Stimulated activated naive CD4-positive, alpha-beta T cell treated with Interleukin-2 at 50 U/mL for 16 hours (primary cell): ENCODE data around the gene RTN4RL1.

Experiments
- DNase-seq: peaks from one replicate; lab custom pipeline; 2025; lab: John Stamatoyannopoulos, UW

Gene RTN4RL1, protein sequence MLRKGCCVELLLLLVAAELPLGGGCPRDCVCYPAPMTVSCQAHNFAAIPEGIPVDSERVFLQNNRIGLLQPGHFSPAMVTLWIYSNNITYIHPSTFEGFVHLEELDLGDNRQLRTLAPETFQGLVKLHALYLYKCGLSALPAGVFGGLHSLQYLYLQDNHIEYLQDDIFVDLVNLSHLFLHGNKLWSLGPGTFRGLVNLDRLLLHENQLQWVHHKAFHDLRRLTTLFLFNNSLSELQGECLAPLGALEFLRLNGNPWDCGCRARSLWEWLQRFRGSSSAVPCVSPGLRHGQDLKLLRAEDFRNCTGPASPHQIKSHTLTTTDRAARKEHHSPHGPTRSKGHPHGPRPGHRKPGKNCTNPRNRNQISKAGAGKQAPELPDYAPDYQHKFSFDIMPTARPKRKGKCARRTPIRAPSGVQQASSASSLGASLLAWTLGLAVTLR

GRCh38 chr17:2025220-2025621 lies at the start of gene RTN4RL1:
RTN4RL1 (minus strand) TSS chr17:2025334; CDS start chr17:2024865, 469 bp downstream.
- DNase-seq, result peak; percentile 72

GRCh38 chr17:2074919-2075318 lies 49.8 kb upstream of the RTN4RL1 start:
- DNase-seq, result no peak

GRCh38 chr17:2071455-2072281 lies 46.5 kb upstream of the RTN4RL1 start:
- no peak for DNase-seq

DNA sequence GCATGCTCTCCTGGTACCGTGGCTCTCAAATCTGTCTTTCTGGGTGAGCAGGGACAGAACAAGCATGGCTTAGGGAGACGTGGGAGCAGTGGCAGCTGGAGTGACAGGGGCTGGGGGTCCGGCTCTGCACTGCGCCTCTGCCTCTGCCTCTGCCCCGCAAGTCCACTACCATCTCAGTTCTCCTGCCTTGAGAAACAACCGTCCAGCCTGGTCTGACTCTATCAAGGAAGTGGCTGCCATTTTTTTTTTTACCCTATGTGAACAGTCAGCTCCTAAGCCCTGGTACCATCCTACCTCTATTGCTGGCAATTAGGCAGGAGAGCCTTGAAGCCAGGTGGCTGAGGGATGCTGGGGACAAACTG lies 45.9 kb upstream of the RTN4RL1 start:
- no peak for DNase-seq

GRCh38 chr17:2070241-2071023 lies 45.3 kb upstream of the RTN4RL1 start:
- DNase-seq, result peak; percentile 80

DNA sequence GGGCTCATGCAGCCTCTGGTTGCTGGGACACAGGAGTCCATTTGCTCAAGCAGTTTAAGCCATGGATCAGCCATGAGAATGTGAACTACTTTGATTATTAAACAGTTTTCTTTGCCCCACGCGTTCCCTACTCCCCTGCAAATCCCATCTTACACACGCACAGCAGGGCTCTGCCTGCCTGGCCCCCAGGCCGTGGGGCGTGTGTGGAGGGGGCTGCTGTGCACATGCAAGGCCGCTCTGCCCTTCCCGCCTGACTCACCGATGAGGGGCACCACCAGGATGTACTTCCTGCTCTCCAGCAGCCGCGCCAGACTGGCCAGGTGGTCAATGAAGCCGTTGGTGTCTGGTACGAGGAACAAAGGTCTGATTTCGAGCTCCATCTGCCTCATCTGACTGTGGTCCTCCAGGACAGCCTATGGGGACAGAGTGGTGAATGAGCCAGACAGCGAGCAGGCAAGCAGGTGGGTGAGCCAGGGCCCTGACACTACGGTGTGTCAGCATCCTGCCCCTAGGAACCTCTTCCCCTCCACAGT lies 43.5 kb upstream of the RTN4RL1 start:
- no peak for DNase-seq

GRCh38 chr17:2068031-2068518 lies 42.9 kb upstream of the RTN4RL1 start:
- DNase-seq, result no peak

DNA sequence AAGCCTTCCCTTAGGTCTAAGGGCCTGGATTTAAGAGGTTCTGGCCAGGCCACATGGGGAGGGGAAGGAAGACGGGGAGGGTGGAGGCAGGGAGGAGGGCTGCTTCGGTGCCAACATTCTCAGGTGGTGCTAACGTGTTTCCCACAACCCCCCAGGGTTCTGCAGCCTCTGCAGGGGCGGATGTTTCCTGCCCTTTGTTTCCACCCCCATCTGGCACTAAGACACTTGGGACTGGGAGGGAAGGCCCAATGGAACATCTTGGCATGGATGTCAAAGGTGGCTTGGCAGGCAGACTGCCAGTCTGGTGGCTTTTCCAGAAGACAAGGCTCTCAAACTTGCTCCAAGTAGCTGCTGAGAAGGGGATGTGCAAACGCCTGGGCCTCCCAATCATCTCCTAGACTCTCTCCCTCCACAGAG lies 42.5 kb upstream of the RTN4RL1 start:
- DNase-seq, result no peak

GRCh38 chr17:2067048-2067561 lies 42.0 kb upstream of the RTN4RL1 start:
- DNase-seq, result no peak

DNA sequence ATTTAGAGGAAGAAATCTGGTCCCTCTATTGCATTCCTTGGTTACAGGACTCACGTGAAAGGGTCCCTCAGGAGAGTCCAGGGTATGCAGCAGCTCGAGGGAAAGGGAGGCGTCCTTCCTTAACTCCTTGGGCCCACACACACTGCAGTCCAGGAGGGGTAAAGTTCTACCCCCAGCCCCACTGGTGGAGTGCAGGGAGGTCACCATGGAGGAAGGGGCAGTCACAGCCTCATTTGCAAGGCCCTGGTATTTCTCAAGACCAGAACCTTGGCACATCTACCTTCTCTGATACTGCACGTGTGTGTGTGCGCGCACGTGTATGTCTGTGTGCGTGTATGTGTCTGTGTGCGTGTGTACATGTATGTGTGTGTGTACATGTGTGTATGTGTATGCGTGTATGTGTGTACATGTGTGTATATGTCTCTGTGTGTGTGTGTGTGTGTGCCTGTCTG lies 40.8 kb upstream of the RTN4RL1 start:
- no peak for DNase-seq

GRCh38 chr17:2064980-2065785 lies 40.0 kb upstream of the RTN4RL1 start:
- DNase-seq, result peak; percentile 58

GRCh38 chr17:2064520-2064971 lies 39.4 kb upstream of the RTN4RL1 start:
- no peak for DNase-seq

DNA sequence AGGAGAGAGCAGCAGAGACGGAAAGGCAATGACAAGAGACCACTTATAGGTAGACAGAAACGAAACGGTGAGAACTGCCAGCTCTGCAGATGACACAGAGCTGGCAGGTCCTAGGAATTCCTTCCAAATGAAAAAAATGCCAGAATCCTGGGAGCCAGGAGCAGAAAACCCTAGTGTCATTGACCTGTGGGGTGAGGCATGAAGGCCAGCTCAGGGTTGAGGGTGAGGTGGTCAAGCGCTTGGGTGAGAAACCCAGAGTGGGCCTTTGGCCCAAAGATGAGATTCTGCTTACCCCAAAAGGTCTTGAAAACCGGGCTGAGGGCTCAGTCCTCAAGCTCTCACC lies 39.0 kb upstream of the RTN4RL1 start:
- no peak for DNase-seq

GRCh38 chr17:2063261-2064146 lies 38.4 kb upstream of the RTN4RL1 start:
- DNase-seq, result no peak

- DNase-seq, result no peak
Measured at GRCh38 chr17:2062571-2063183, 37.5 kb upstream of the RTN4RL1 start.

DNA sequence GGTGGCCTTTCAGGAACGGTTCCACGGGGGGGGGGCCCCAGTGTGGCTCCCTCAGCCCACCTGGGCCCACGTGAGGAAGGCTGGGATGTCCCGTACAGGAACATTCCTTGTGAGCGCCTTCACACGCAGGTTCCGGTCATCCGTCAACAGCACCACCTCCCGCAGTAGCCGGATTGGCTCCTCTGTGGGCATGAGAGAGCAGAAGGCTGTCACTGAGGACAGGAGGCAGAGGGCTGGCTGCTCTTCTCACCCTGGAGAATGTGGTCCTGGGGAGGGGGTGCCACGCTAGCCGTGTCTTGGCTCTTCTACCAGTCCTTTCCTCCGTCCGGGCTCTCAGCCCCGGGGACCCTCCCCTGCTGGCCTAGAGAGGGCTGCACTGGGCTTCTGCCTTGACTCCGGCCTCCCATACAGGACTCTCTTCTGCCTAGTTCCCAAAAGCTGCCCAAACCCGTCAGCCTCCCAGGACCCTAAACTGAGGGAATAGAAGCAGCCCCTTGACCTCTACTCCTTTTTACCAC lies 36.4 kb upstream of the RTN4RL1 start:
- DNase-seq, result no peak

DNA sequence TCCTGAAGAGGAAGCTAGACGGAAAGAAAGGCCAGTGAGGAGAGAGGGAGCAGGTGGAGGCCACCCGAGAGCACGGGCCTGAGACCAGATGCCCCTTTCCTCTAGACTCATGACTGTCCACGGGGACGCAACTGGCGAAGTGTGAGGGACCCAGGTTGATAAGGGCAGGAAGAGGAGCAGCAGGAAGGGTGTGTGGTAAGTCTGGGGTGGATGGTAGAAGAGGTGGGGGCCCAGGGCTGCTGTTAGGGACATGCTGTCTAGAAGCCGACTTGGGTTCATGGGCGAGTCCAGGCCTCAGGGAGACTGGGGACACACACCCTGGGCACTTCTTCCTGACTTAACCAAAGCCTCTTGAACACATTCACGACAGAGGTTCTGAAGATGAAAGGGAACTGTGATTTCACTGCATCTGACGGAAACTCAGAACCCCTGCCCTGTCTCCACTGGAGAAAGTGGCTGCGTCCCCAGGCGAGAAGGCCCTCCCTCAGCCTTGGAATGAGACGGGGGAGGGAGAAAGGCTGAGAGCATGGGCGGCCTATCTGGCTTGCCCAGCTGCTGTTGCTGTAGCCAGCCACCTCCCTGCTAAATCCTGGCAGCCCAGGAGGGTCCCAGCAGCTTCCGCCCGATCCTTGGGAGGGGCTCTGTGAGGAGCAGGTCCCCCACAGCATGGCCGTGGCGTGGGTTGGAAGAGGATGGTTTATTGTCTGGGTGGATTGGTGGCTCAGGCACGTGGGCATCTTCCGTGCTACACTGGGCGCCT lies 35.7 kb upstream of the RTN4RL1 start:
- no peak for DNase-seq

GRCh38 chr17:2060385-2060658 lies 35.2 kb upstream of the RTN4RL1 start:
- DNase-seq, result no peak
